HG03378 (cell line): ENCODE data around the gene RASGRP2.
A peak's percentile ranks its signal among the peaks of the same experiment; 100 is the strongest.

Experiments
- ATAC-seq: cut with Tn5 transposase; IDR thresholded peaks from one replicate; pipeline ENCODE4 v1.9.1; 2021; ENCODE audit warnings: mild to moderate bottlenecking, moderate library complexity; ENCODE audit not compliant: unreplicated experiment

RASGRP2 gene

GRCh38 chr11:64743591-64744543 lies at the start of gene RASGRP2:
Gene RASGRP2 (minus strand): TSS chr11:64744142. CDS start chr11:64742866, 1,276 bp downstream.
- ATAC-seq = no peak

DNA sequence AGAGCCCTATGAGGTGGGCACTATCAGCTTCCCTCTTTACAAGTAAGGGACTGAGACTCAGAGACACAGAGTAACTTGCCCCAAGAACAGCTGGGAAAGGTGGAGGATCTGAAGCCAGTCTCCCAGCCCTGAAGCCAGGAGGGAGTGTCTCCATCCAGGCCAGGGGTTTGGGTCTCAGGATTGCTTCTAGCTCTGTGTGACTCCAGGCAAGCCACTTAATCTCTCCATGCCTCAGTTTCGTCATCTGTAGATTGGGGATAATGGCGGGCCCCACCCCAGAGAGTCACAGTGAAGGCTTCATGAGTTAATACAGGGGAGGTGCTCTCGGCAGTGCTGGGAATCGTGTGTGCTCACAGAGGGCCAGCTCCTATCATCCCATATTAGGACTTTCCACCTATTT lies 48.5 kb upstream of the RASGRP2 start:
- ATAC-seq = no peak

DNA sequence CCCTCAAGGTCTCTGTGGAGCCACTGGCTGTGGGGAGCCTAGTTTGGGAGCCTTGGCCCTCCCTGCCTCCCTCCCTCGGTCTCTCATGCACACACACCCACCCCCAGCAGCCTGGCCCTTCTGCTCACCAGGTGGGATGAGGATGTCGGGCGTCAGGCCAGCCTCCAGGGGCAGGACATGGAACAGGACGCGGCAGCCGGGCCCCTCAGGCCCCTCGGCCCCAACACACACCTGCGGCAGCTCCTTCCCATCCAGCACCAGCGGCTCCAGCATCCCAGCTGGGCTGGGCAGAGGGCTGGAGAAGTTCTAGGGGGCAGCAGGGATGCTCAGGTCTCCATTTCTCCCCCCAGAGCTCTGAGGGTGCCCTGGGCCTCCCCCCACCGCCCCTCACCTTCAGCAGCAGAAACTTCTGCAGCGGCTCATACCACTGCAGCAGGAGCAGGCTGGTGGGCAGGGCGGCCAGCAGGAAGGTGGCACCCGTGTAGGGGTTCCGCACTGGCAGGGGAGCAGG lies 47.9 kb upstream of the RASGRP2 start:
- no peak for ATAC-seq

- ATAC-seq = no peak
These were observed 46.5 kb upstream of the RASGRP2 start for GRCh38 chr11:64790205-64791095.

DNA sequence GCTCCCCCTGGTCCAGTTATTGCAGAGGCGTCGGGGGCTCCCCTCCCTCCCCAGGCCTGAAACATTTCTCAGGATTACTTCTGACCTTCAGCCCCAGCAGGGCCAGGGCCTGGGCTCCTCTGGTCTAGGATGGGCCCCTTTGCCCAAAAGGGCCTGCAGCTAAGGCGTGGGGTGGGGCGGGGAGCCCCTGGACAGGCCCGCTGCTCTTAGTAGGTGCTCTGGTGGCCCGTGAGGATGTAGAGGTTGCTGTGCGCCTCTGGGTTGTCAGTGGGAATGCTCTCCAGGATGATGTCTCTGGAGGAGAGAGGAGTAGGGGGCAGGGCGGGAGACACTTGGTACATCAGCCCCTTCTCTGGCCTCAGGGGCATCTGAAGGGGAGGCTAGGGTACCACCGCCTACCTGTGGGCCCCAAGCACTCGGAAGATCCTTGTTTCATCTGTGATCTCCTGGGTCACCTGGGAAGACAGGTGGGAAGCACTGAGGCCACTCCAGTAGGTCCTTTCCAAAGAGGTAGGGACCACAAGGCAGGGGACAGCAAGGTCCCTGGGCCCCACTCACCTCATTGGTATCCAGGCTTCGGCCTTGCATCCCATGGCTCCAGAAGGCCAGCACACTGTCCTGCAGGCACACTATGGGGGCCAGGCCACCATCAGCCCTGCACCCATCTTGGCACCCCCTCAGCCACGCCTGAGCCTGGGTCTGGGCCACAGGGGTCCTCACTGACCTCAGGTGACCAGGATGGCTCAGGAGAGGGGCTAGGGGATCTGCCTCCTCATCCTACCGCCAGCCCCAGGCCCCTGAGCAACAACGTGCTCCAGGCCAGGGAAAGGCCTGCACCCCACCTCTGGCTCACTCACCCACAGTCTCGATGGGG lies 45.6 kb upstream of the RASGRP2 start:
- ATAC-seq = no peak

GRCh38 chr11:64788321-64789215 lies 44.6 kb upstream of the RASGRP2 start:
- ATAC-seq = no peak

- no peak for ATAC-seq
These were observed 43.8 kb upstream of the RASGRP2 start for GRCh38 chr11:64787526-64788320.

DNA sequence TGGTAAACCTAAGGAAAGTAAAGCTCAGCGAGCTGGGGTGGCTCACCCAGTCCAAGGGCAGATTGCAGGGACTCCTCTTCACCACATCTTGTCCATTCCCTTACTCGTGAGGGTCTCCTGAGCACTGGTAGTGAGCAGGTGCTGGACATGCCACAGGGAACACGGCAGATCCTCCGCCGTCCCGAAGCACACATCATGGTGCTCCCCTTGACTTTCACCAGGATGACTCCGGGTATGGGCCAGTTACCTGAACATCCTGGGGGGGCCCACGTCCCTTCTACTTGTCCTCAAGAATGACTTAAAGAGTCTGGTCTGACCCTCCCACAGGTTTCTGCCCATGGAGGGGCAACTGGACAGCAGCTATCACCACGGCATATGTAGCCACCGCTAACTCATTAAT lies 42.4 kb upstream of the RASGRP2 start:
- ATAC-seq = no peak

- ATAC-seq = no peak
These were observed 41.1 kb upstream of the RASGRP2 start for GRCh38 chr11:64784813-64785581.

DNA sequence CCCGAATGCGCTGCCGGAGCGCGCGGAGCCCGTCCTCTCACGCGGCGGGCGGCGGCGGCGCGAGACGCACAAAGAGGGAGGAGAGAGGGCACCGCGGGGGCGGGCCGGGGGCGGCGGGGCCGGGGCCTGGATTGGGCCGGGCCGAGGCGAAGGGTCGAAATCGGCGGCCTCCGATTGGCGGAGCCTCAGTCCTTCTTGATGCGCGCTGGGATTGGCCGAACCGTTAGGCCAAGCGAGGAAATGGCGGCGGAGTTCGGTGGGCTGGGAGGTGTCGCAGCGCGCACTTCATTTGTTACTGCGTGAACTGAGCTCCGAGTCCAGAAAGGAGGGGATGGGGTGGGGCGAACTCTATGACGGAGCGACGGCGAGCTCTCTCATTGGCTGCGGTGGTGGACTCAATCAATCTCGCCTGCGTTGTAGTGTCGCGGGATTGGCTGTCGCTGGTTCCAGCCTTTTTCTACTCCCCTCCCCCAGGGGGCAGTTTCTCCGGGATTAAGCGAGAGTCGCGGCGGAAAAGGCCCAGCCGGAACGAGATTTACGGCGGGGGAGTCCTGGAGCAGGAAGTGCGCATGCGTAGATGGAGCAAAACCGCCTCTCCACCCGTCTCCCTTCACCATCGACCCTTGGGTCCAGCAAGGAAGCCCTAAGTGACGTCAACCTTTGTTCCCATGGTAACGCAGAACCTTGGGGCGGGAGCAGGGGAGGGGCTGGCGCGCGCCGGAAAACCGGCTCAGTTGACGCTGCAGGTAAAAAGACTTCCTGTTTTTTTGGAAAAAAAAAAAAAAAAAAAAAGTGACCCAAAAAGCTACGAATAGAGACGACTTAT lies 34.7 kb upstream of the RASGRP2 start, which contains the start of gene SF1:
Gene SF1, minus strand, starts transcription at position 70 of the 826 bp plus-strand sequence. CDS start 150 bp downstream, outside the sequence.
- peak; percentile 77 for ATAC-seq

DNA sequence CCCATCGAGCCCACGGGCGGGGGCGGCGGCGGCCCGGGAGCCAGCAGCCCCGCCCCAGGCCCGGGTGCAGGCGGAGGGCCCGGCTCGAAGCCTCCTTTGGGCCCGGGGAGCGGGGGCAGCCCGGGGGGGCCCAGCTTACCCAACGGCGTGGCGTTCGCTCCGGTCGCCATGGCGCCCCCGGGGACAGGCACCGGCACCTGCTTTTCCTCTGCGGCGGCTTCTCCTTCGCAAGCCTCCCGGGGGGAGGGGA lies 34.2 kb upstream of the RASGRP2 start:
- ATAC-seq = no peak

DNA sequence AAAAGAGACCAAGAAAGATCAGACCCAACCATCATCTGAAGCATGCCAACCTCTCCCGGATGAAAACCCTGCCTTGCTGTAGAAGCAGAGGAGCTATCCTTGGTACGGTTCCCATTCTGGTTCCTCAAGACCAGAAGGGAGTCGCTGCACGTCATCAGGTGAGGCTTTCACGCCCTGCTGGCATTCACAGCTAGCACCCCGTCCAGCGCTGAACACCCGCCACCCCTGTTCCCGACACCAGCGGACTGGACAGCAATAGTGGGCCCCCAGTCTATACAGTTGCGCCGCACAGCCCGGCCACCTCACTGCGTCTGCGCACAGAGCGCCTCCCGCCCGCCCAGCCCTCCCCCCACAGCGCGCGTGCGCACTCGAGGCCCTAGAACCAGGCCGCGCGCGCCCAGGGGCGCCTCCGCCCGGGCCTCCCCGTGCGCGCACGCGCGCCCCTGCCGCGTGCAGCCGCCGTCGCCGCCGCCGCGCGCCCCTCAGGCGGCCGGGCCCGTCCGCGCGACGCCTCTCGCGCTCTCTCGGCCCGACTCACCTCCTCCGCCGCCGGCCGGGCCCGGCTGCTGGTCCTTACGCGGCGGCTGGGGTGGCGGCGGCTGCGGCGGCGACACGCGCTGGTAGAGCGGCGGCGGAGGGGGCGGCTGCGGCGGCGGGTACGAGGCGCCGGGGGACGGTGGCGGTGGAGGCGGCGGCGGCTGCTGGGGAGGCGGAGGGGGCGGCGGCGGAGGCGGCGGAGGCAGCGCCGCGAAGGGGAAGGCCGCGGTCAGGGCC lies 33.7 kb upstream of the RASGRP2 start:
- ATAC-seq = no peak

- no peak for ATAC-seq
These were observed 32.9 kb upstream of the RASGRP2 start for GRCh38 chr11:64776875-64777274.

- ATAC-seq = no peak
These were observed 32.5 kb upstream of the RASGRP2 start for GRCh38 chr11:64776425-64776824.

- no peak for ATAC-seq
These were observed 30.2 kb upstream of the RASGRP2 start for GRCh38 chr11:64774144-64774543.

- ATAC-seq = no peak
These were observed 28.5 kb upstream of the RASGRP2 start for GRCh38 chr11:64772303-64773018.
